ENCODE measurements around the gene HSD3B7.

DNA sequence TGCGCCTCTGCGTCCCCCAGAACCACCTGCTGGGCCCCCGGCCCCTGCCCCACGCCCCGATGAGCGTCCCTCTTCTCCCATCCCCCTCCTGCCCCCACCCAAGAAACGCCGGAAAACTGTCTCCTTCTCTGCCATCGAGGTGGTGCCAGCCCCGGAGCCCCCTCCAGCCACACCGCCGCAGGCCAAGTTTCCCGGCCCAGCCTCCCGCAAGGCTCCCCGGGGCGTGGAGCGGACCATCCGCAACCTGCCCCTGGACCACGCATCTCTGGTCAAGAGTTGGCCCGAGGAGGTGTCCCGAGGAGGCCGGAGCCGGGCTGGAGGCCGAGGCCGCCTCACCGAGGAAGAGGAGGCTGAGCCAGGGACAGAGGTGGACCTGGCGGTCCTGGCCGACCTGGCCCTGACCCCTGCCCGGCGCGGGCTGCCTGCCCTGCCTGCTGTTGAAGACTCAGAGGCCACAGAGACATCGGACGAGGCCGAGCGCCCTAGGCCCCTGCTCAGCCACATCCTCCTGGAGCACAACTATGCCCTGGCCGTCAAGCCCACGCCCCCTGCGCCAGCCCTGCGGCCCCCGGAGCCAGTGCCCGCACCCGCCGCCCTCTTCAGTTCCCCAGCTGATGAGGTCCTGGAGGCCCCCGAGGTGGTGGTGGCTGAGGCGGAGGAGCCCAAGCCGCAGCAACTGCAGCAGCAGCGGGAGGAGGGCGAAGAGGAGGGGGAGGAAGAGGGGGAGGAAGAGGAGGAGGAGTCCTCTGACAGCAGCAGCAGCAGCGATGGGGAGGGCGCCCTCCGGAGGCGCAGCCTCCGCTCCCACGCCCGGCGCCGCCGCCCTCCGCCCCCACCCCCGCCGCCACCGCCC lies 5.6 kb upstream of the HSD3B7 start:
- TF ChIP-seq, protein P1, sequence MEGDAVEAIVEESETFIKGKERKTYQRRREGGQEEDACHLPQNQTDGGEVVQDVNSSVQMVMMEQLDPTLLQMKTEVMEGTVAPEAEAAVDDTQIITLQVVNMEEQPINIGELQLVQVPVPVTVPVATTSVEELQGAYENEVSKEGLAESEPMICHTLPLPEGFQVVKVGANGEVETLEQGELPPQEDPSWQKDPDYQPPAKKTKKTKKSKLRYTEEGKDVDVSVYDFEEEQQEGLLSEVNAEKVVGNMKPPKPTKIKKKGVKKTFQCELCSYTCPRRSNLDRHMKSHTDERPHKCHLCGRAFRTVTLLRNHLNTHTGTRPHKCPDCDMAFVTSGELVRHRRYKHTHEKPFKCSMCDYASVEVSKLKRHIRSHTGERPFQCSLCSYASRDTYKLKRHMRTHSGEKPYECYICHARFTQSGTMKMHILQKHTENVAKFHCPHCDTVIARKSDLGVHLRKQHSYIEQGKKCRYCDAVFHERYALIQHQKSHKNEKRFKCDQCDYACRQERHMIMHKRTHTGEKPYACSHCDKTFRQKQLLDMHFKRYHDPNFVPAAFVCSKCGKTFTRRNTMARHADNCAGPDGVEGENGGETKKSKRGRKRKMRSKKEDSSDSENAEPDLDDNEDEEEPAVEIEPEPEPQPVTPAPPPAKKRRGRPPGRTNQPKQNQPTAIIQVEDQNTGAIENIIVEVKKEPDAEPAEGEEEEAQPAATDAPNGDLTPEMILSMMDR (optimal IDR thresholded peaks at IDR 0.05 in 1 of 3, IDR thresholded peaks at IDR 0.05 in 1 of 3, conservative IDR thresholded peaks at IDR 0.05 in 1 of 3; ENCODE audit: extremely low read depth in 1 of 3, insufficient read depth in 2 of 3, low read length in 3 of 3) = no peak
- no peak for TF ChIP-seq EZH2 (IDR thresholded peaks at IDR 0.05; ENCODE audit: low read length)
